ENCODE measurements around the gene NFIX. TPM values are rescaled to one million over a fixed set of nuclear protein-coding genes. Genes with fewer than 3 reads are reported as not detected.

The NFIX gene
- total and polyA plus RNA-seq, 2 of the 13 experiments (the other 11 are each of a cell fraction or from before 2014, with no cell fraction given): 3.4 to 5.4 TPM

DNA sequence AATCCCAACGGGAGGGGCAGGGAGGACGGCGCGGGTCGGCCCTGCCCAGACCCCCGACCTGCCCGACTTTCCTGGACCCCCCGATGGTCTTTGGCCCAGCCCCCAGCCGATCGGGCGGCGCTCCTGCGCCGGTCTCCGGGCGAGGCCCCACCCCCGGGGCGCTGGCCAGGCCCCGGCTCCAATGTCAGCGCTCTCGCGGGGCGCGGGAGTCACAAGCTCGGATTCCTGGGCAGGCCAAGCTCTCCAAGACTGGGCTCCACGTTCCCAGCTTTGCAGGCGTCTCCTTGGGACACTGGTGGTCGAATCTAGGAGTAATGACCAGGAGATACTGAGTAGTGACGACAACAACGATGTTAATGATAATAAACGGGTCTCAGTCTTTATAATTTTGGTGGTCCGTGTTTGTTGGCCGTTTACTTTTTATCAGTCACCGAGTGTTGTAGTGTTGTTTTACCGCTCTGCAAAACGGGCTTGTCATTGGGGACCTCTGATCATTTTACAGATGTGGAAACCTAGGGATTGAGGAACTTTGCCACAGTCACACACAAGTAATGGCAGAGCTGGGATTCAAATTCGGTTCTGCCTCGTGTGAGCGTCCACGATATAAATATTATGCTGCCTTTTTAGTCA, 49.1 kb upstream of the NFIX start (continued):
- TF ChIP-seq, protein P1, sequence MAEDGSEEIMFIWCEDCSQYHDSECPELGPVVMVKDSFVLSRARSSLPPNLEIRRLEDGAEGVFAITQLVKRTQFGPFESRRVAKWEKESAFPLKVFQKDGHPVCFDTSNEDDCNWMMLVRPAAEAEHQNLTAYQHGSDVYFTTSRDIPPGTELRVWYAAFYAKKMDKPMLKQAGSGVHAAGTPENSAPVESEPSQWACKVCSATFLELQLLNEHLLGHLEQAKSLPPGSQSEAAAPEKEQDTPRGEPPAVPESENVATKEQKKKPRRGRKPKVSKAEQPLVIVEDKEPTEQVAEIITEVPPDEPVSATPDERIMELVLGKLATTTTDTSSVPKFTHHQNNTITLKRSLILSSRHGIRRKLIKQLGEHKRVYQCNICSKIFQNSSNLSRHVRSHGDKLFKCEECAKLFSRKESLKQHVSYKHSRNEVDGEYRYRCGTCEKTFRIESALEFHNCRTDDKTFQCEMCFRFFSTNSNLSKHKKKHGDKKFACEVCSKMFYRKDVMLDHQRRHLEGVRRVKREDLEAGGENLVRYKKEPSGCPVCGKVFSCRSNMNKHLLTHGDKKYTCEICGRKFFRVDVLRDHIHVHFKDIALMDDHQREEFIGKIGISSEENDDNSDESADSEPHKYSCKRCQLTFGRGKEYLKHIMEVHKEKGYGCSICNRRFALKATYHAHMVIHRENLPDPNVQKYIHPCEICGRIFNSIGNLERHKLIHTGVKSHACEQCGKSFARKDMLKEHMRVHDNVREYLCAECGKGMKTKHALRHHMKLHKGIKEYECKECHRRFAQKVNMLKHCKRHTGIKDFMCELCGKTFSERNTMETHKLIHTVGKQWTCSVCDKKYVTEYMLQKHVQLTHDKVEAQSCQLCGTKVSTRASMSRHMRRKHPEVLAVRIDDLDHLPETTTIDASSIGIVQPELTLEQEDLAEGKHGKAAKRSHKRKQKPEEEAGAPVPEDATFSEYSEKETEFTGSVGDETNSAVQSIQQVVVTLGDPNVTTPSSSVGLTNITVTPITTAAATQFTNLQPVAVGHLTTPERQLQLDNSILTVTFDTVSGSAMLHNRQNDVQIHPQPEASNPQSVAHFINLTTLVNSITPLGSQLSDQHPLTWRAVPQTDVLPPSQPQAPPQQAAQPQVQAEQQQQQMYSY (CRISPR knock-in tag; IDR thresholded peaks at IDR 0.05): no peak
- TF ChIP-seq ZNF10 (CRISPR knock-in tag; IDR thresholded peaks at IDR 0.05; ENCODE audit: borderline replicate concordance, low read depth) (no peak), HNRNPL (IDR thresholded peaks at IDR 0.05; ENCODE audit: low read depth, low read length) (no peak), DMAP1 (CRISPR knock-in tag; IDR thresholded peaks at IDR 0.05) (peak; percentile 29; the same call in 1 of the 2 replicates), ZNF598 (CRISPR knock-in tag; IDR thresholded peaks at IDR 0.05; ENCODE audit: borderline replicate concordance) (no peak), FOXC1 (CRISPR knock-in tag; IDR thresholded peaks at IDR 0.05; ENCODE audit: borderline replicate concordance) (no peak), MYC (CRISPR knock-in tag; IDR thresholded peaks at IDR 0.05; ENCODE audit: borderline replicate concordance) (no peak), AGO2 (optimal IDR thresholded peaks at IDR 0.05; ENCODE audit: low read depth, low read length) (peak; percentile 4), PCBP1 (IDR thresholded peaks at IDR 0.05; ENCODE audit: borderline replicate concordance, low read depth, low read length) (no peak), FOXA1 (IDR thresholded peaks at IDR 0.05) (no peak), FOXA1 (CRISPR knock-in tag; IDR thresholded peaks at IDR 0.05) (no peak), ZNF20 (CRISPR knock-in tag; IDR thresholded peaks at IDR 0.05) (0 out of 2 replicates have a peak, but pooled peaks have one; percentile 26)
- TF ChIP-seq, protein P2, sequence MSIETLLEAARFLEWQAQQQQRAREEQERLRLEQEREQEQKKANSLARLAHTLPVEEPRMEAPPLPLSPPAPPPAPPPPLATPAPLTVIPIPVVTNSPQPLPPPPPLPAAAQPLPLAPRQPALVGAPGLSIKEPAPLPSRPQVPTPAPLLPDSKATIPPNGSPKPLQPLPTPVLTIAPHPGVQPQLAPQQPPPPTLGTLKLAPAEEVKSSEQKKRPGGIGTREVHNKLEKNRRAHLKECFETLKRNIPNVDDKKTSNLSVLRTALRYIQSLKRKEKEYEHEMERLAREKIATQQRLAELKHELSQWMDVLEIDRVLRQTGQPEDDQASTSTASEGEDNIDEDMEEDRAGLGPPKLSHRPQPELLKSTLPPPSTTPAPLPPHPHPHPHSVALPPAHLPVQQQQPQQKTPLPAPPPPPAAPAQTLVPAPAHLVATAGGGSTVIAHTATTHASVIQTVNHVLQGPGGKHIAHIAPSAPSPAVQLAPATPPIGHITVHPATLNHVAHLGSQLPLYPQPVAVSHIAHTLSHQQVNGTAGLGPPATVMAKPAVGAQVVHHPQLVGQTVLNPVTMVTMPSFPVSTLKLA (IDR thresholded peaks at IDR 0.05): no peak
- TF ChIP-seq, protein P3, sequence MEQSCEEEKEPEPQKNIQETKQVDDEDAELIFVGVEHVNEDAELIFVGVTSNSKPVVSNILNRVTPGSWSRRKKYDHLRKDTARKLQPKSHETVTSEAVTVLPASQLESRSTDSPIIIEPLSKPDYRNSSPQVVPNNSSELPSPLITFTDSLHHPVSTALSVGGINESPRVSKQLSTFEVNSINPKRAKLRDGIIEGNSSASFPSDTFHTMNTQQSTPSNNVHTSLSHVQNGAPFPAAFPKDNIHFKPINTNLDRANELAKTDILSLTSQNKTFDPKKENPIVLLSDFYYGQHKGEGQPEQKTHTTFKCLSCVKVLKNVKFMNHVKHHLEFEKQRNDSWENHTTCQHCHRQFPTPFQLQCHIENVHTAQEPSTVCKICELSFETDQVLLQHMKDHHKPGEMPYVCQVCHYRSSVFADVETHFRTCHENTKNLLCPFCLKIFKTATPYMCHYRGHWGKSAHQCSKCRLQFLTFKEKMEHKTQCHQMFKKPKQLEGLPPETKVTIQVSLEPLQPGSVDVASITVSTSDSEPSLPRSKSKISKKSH (CRISPR knock-in tag; IDR thresholded peaks at IDR 0.05; ENCODE audit: borderline replicate concordance): no peak
- TF ChIP-seq, protein P4, sequence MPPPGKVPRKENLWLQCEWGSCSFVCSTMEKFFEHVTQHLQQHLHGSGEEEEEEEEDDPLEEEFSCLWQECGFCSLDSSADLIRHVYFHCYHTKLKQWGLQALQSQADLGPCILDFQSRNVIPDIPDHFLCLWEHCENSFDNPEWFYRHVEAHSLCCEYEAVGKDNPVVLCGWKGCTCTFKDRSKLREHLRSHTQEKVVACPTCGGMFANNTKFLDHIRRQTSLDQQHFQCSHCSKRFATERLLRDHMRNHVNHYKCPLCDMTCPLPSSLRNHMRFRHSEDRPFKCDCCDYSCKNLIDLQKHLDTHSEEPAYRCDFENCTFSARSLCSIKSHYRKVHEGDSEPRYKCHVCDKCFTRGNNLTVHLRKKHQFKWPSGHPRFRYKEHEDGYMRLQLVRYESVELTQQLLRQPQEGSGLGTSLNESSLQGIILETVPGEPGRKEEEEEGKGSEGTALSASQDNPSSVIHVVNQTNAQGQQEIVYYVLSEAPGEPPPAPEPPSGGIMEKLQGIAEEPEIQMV (CRISPR knock-in tag; IDR thresholded peaks at IDR 0.05; ENCODE audit: low read depth): no peak
- TF ChIP-seq, protein P5, sequence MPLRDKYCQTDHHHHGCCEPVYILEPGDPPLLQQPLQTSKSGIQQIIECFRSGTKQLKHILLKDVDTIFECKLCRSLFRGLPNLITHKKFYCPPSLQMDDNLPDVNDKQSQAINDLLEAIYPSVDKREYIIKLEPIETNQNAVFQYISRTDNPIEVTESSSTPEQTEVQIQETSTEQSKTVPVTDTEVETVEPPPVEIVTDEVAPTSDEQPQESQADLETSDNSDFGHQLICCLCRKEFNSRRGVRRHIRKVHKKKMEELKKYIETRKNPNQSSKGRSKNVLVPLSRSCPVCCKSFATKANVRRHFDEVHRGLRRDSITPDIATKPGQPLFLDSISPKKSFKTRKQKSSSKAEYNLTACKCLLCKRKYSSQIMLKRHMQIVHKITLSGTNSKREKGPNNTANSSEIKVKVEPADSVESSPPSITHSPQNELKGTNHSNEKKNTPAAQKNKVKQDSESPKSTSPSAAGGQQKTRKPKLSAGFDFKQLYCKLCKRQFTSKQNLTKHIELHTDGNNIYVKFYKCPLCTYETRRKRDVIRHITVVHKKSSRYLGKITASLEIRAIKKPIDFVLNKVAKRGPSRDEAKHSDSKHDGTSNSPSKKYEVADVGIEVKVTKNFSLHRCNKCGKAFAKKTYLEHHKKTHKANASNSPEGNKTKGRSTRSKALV (CRISPR knock-in tag; IDR thresholded peaks at IDR 0.05): 0 out of 2 replicates have a peak, but pooled peaks have one; percentile 13
- TF ChIP-seq, protein P6, sequence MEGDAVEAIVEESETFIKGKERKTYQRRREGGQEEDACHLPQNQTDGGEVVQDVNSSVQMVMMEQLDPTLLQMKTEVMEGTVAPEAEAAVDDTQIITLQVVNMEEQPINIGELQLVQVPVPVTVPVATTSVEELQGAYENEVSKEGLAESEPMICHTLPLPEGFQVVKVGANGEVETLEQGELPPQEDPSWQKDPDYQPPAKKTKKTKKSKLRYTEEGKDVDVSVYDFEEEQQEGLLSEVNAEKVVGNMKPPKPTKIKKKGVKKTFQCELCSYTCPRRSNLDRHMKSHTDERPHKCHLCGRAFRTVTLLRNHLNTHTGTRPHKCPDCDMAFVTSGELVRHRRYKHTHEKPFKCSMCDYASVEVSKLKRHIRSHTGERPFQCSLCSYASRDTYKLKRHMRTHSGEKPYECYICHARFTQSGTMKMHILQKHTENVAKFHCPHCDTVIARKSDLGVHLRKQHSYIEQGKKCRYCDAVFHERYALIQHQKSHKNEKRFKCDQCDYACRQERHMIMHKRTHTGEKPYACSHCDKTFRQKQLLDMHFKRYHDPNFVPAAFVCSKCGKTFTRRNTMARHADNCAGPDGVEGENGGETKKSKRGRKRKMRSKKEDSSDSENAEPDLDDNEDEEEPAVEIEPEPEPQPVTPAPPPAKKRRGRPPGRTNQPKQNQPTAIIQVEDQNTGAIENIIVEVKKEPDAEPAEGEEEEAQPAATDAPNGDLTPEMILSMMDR (CRISPR knock-in tag; IDR thresholded peaks at IDR 0.05): no peak
